H1 (cell line): ENCODE measurements around the gene WNK2. TPM values are rescaled to one million over a fixed set of nuclear protein-coding genes. Genes with fewer than 3 reads are reported as not detected.

ENCODE experiments used
- CTCF ChIP-seq, 3 experiments: IDR thresholded peaks; 1 replicate in 2 of 3; 2 replicates in 1 of 3; pipeline versions ENCODE4 v1.5.1 to v1.6.1; 2011; ENCODE audit warnings: low read length in 3 of 3, mild to moderate bottlenecking in 3 of 3, inconsistent platforms in 2 of 3, low read depth in 1 of 3, moderate library complexity in 1 of 3; ENCODE audit not compliant: insufficient read depth in 1 of 3; ENCODE audit errors: control extremely low read depth in 1 of 3
- GTF2F1 ChIP-seq: IDR thresholded peaks from 2 replicates; pipeline ENCODE4 v1.6.1; 2012; ENCODE audit warnings: low read depth, low read length, improper control_type of control experiment, borderline replicate concordance
- RAD21 ChIP-seq, 2 experiments: IDR thresholded peaks in 1 of 2; conservative IDR thresholded peaks in 1 of 2; 2 replicates each; pipeline ENCODE4 v1.6.1; 2011; ENCODE audit warnings: low read depth in 2 of 2, low read length in 2 of 2, improper control_type of control experiment in 1 of 2, inconsistent platforms in 1 of 2, mild to moderate bottlenecking in 1 of 2, moderate library complexity in 1 of 2
- SUZ12 ChIP-seq: fragments of 200-600 bp; sonication (generic); IDR thresholded peaks from 2 replicates; pipeline ENCODE4 v1.6.1; 2012; ENCODE audit warnings: mild to moderate bottlenecking, inconsistent platforms, low read length, moderate library complexity, mixed read lengths
- polyA plus RNA-seq, 7 experiments: library from polyadenylated mRNA; depleted of rRNA in 3 of 7; stranded (reverse) in 5 of 7; unstranded in 2 of 7; fragments of >200 nt in 5 of 7; fragments of 200-250 nt in 2 of 7; gene quantifications; 1 replicate in 5 of 7; 2 replicates in 1 of 7; 4 replicates in 1 of 7; pipeline versions ENCODE4 v1.2.1 to v1.2.3, GENCODE V29; 2011 to 2013; ENCODE audit warnings: missing spikeins in 2 of 7, mixed read lengths in 2 of 7
- total RNA-seq: library from RNA; stranded (reverse); fragmentation: NEBNext Ultra II Directional; extraction: Animal tissue kit (Norgen Biotek cat#: 25700); gene quantifications from 2 replicates; pipeline ENCODE4 v1.2.1, GENCODE V29; 2021

Gene WNK2
- total and polyA plus RNA-seq, 2 of the 8 experiments (the other 6 are each of a cell fraction or from before 2014, with no cell fraction given), result 12.0 to 87.2 TPM

GRCh38 chr9:93297659-93298497, 113.9 kb downstream of the WNK2 start (continued):
- TF ChIP-seq CTCF (IDR thresholded peaks at IDR 0.05; ENCODE audit: control extremely low read depth in 1 of 3, insufficient read depth in 1 of 3, low read depth in 1 of 3, low read length in 3 of 3), result peak in 2 of 3 experiments; percentile 12 to 20; a peak in 2 of 4 replicates
- TF ChIP-seq RAD21 (IDR thresholded peaks at IDR 0.05 in 1 of 2, conservative IDR thresholded peaks at IDR 0.05 in 1 of 2; ENCODE audit: low read depth in 2 of 2, low read length in 2 of 2), result peak in 1 of 2 experiments; percentile 33; a peak in 1 of 4 replicates
- TF ChIP-seq SUZ12, result no peak
- no peak for TF ChIP-seq GTF2F1
